NOMO-1 treated with DMSO at 0.1 percent for 48 hours (cell line): ENCODE data around the gene LUC7L2.
"Not testable (repeated sequence)": the region's sequence is repeated elsewhere in the genome, so short reads cannot be mapped to it uniquely, and the experiment has no call there.

ENCODE experiments used
- DNase-seq: peaks from one replicate; lab custom pipeline; 2025; ENCODE audit not compliant: unreplicated experiment; lab: John Stamatoyannopoulos, UW

LUC7L2 gene

GRCh38 chr7:139439375-139439774 lies 79.7 kb downstream of the LUC7L2 start:
- DNase-seq, result no peak

GRCh38 chr7:139441961-139442360 lies 82.3 kb downstream of the LUC7L2 start:
- DNase-seq, result no peak

- no peak for DNase-seq
Measured at GRCh38 chr7:139446051-139446890, 86.6 kb downstream of the LUC7L2 start.

GRCh38 chr7:139450851-139451250 lies 91.2 kb downstream of the LUC7L2 start:
- no peak for DNase-seq

GRCh38 chr7:139451638-139452037 lies 91.9 kb downstream of the LUC7L2 start:
- DNase-seq, result no peak

GRCh38 chr7:139452958-139453672 lies 93.4 kb downstream of the LUC7L2 start:
- DNase-seq, result no peak

- no peak for DNase-seq
Measured at GRCh38 chr7:139453673-139454321, 94.1 kb downstream of the LUC7L2 start.

- DNase-seq, result no peak
Measured at GRCh38 chr7:139455789-139456188, 96.1 kb downstream of the LUC7L2 start.

- no peak for DNase-seq
Measured at GRCh38 chr7:139456511-139456910, 96.8 kb downstream of the LUC7L2 start.

GRCh38 chr7:139457153-139457946 lies 97.7 kb downstream of the LUC7L2 start:
- no peak for DNase-seq

GRCh38 chr7:139463421-139463820 lies 103.7 kb downstream of the LUC7L2 start:
- not testable (repeated sequence) for DNase-seq

DNA sequence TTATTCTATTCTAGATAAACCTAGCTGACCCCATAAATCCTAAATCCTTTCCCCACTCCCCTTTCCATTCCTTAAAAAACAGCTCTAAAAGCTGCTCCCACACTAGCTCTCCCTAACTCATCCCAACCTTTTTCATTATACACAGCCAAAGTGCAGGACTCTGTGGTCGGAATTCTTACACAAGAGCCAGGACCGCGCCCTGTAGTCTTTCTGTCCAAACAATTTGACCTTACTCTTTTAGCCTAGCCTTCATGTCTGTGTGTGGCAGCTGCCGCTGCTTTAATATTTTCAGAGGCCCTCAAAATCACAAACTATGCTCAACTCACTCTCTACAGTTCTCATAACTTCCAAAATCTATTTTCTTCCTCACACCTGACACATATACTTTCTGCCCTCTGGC lies 104.8 kb downstream of the LUC7L2 start:
- not testable (repeated sequence) for DNase-seq

GRCh38 chr7:139465072-139465471 lies 105.4 kb downstream of the LUC7L2 start:
- DNase-seq, result not testable (repeated sequence)

GRCh38 chr7:139467729-139468128 lies 108.0 kb downstream of the LUC7L2 start:
- not testable (repeated sequence) for DNase-seq

DNA sequence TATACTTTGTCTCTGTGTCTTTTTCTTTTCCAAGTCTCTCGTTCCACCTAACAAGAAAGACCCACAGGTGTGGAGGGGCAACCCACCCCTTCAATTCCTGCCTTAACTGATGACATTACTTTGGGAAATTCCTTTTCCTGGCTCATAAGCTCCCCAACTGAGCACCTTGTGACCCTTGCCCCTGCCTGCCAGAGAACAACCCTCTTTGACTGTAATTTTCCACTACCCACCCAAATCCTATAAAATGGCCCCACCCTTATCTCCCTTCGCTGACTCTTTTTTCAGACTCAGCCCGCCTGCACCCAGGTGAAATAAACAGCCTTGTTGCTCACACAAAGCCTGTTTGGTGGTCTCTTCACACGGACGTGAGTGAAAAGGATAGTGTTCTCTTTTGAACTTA lies 108.6 kb downstream of the LUC7L2 start:
- DNase-seq, result not testable (repeated sequence)

DNA sequence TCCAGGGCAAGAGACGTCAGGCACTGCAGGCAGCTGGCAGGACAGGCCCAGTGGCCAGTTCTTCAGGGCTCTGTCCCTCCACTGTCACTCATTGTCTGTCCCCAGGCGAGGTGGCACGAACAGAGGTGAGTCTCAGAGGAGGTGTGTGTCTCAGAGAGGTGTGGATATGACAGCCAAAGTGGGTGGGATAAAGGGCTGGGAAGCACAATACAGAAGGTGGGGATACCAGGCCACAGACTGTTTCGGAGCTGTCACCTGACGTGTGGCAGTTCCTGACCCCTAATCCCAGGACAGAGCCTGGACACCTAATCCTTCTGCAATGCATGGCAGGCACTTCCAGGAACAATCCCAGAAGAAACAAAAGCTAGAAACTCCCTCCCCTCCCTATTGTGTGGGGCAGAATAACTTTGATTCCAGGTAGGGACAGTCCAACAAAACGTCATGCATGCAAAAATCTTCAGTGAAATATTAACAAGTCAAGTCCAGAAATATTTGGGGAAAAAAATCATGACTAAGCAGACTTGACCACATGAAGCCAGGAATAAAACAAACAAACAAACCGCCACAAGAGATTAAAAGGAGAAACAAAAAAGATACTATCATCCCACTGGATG lies 112.2 kb downstream of the LUC7L2 start:
- no peak for DNase-seq
